RPMI8226 (cell line): ENCODE results near the gene DTX1.

Experiments used
- DNase-seq: peaks from one replicate; pipeline ENCODE4 v3.0.0-alpha.2; 2015

The DTX1 gene

DNA sequence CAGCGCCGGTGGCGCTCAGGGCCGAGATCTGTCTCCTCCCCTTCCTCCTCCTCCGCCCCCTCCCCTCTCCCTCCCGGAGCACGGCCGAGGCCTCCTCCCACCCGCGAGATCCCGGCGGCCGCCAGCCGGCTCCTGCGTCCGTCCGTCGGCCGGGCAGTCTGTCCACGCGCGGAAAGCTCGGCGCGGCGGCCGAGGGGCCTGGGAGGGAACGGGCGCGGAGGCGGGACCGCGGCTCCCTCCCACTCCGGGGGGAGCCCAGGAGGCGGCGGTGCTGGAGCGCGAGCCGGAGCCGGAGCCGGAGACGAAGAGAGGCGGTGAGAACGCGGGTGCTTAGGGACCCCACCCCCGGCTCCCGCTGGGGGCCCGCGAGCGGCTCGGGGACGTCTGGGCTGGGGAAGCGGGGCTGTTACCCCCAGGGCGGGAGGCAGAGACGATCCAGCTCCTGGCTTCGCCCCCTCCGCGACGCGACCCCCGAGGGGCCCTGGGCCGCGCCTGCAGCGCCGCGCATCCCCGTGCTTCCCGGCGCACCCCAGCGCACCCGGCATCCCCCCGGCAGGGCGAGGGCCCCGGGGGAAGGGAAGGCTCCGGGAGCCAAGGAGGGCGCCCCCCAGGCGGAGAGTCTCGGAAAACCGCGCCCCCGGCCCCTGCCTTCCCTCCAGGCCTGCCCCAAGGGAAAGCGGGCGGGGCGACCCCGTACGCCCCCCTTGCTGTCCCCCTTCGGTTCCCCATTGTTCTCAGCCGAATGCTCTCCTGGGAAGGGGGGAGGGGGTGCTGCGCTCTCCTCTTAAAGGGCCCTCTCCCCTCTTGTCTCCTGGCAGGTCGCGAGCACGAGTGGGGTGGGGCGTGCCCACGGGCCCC is at the start of gene DTX1:
DTX1 (plus strand) TSS at position 100 of the 858 bp plus-strand sequence. CDS start 1,463 bp downstream, outside the sequence.
- no peak for DNase-seq

DNA sequence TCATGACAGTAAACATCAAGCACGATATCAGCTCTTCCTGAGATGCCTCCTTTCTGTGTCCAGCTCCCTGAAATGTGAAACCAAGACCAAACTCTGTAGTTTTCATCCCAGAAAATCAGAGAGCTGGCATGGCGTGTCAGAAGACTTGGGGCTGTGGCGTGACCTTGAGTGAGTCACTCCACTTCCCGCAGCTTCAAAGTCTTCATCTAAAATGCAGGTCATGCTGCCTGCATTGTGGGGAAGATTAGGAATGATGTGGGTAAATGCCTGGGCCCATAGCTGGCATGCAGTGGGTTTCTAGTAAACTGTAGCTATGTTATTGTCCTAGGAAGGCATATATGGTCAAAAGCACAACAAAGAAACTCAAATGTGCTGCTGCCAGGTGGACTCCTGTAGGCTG is 49.4 kb upstream of the DTX1 start:
- no peak for DNase-seq

DNA sequence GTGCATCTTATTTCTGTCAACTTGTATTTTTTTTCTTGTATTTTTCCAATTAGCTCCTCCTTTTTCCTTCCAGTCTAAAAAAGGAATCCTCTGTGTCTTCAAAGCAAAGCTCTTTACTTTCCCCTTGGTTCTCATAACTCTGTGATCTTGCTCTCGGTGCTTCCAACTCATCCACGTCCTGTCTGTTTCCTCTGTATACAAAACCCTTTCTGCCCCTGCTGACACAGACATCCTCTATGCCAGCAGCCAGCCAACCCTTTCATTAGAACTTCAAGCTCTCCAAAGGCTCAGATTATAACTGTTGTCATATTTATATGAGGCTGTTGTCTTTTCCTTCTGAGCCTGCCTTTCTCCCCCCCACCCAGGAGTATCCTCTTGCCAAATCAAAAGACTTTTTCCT is 45.8 kb upstream of the DTX1 start:
- DNase-seq: no peak

DNA sequence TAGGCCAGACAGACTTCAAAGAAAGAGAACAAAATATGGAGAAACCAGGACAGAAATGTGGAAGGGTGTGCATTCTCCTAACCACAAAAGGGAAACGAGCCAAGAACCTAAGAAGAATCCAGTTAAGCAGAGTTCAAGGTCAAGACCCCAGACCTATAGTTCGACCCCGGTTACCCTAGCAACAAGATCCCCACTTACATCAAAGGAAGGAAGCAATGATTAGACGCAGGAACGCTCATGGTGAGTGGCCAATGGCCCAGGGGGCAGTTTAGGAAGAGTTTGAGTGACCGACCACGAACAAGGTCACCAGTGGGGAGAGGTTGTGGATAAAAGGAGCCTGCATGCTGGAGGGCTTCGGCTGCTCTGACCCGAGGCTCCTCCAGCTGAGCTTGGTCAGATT is 42.0 kb upstream of the DTX1 start:
- DNase-seq: no peak

DNA sequence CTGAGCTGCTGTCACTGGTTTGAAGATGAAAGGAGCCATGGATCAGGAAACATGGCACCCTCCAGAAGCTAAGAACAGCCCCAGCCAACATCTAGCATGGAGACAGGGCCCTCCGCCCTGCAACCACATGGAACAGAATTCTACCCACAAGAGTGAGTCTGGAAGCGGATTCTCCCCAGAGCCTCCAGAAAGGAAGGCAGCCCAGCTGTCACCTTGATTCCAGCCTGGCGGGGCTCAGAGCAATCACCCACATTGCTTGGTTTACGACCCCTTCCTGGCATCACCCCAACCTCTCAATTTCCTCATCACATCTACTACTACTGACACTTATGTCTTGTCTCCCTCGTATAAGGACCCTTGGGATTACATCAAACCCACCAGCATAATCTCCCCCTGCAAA is 39.7 kb upstream of the DTX1 start:
- DNase-seq: no peak

DNA sequence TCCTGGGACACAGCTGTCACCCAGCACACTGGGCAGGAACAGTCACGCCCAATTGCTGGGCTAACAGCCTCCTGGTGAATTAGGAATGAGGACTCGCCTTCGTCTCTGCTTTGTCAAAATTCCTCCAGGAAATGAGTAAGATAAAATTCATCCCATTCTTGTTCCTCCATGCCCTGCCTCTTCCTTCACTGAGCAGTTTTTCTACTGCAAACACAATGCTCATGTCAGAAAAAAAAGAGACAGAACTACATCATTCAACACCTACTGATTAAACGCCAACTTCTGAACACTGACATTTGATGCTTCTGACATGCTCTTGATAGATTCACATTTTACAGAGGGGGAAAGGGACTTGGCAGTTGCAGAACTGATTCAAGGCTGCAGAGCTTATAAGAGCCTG is 37.5 kb upstream of the DTX1 start:
- no peak for DNase-seq

DNA sequence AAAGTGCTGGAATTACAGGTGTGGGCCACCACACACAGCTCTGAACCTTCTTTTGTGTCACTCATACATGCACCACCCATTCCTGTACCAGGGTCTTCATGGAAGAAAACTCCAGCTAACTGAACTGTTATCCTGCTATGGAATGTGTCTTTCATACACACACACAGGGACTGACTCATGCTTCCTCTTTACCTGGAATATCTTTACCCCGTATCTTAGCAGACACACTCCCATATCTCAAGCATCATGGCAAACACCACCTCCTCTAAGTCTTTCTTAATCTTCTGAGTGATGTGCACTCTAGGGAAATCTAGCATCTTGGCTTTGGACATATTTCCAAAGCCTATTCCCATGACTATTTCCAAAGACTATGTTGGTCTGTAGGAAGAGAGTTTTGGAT is 35.0 kb upstream of the DTX1 start:
- no peak for DNase-seq

DNA sequence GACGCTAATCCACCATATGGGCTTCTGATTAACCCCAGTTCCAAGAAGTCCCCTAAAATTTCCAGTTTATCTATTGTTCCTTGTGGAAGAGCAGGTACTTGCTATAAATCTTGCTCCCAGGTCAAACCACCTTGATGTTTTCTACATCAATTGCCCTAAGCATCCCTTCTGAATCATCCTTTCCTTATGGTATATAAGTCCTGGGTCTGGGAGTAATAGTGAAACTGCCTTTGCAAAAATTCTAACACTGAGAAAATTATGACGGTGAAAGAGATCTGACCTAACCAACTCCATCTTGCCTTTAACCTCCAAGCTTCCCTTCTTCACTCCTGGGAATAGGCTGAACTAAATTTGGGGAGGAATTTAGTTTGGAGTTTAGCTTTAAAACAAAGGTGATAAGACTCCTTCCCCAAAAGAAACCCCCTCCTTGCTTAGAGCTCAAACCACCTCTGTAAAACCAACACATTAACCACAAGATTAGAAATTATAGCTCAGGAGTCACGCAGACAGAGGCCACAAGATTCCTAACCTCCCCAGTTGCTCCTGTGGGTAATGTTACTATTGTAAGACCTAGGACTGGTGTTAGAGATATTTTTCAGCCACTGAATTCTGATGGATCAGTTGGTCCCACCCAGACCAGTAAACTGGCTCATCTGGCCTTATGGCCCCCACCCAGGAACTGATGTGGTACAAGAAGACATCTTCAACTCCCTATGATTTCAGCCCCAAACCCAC is 33.8 kb upstream of the DTX1 start:
- DNase-seq: no peak

DNA sequence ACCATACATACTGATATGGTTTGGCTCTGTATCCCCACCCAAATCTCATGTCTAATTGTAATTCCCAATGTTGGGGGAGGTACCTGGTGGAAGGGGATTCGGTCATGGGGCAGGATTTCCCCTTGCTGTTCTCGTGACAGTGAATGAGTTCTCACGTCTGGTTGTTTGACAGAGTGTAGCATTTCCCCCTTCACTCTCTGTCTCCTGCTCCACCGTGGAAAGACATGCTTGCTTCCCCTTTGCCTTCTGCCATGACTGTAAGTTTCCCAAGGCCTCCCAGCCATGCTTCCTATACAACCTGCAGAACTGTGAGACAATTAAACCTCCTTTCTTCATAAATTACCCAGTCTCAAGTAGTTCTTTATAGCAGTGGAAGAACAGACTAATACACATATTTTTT is 28.8 kb upstream of the DTX1 start:
- no peak for DNase-seq

DNA sequence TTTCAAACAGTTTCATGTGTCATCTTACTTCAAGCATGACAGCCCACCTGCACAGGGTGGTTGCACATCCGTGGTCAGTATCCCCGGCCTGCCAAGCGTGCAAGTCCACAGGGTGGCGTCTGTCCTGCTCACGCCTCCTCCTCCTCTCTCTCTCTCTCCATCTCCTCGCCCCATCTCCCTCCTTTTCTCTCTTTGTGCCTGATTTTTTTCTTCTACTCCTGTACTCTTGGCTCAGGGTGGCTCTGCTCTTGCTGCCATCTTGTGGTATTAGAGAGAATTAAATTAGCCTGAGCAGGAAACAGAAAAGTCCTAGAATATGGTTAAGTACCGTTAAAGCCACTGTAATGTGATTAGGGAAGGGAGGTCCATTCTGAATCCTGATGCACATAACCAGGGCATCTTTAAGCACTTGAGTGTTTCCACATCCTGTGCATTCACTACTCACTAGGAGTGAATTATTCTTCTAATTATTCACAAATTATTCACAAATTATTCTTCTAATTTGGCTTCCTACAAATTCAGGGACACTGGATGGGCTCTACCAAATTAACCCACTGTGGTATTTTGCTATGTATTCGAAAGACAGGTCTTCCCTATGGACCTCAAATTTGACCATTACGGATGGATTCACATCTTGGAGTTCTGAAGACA is 25.5 kb upstream of the DTX1 start:
- peak; percentile 54 for DNase-seq

DNA sequence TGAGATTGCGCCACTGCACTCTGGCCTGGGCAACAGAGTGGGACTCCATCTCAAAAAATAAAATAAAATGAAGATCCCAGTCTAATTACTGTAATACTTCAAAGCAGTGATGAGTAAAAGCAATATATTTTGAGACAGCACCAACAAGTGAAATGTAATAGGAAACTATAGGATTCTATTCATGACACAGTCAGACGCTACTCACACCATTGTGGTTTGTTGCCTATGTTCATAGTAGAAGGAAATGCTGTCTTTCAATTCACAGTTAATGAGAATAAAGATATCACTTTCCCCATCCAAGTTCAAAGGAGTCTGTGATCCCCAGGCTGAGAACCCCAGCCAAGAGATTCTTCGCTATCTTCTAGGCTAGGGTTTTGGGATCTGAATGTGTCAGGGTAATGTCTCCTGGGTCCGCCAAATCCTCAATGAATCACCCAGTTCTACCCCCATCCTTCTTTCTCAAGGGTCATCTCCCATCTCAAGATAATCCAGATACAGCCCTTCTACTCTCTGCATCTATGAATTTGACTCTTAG is 16.6 kb upstream of the DTX1 start:
- no peak for DNase-seq

DNA sequence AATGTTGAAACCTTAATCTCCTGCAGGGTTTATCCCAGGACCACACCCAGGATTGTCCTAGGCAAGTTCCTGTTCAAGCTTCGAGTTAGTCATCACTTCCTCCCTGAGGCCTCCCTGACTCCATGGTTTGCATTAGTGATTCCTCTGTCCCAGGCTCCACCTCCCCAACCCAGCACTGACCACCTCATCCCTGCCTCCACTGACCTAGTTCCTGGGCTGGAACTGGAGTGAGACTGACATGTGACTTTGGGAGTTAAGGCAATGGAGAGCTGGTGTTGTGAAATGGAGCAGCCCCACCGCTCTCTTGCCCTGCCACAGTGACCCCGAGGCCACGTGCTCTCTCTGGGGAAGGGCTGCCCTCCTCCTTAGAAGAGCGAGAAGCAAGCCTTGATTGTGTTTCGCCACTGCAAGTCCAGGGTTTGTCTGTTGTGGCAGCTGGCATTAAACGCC is 15.8 kb upstream of the DTX1 start:
- DNase-seq: no peak

DNA sequence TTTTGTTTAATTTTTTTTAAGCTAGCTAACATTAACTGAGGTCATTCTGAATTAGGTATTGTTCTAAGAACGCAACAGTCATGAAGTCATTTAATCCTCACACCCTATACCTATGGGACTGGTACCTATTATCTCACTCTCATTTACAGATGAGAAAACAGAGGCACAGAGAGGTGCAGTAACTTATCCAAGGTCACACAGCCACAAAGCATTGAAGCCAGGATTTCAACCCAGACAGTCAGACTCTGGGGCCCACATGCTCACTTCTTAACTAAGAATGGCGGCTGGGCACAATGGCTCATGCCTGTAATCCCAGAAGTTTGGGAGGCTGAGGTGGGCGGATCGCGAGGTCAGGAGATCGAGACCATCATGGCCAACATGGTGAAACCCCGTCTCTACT is 15.0 kb upstream of the DTX1 start:
- DNase-seq: no peak

DNA sequence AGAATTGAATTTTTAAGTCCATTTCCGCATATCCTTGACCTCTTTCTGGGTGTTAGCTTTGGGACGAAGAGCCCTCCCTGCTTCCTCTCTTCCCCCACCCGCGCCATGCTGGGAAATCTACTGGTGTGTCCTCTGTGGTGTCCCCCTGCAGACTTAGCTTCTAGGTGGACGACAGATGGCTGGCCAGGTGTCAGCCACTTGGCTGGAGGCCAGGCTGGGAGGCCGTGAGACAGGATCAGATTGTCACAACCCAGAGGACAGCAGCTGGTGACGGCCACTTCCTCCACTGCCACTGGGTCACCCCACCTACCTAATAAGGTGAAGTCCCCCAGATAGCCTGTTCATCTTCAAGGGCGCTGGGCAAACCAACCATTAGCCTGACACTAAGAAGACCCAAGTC is 13.3 kb upstream of the DTX1 start:
- DNase-seq: no peak

DNA sequence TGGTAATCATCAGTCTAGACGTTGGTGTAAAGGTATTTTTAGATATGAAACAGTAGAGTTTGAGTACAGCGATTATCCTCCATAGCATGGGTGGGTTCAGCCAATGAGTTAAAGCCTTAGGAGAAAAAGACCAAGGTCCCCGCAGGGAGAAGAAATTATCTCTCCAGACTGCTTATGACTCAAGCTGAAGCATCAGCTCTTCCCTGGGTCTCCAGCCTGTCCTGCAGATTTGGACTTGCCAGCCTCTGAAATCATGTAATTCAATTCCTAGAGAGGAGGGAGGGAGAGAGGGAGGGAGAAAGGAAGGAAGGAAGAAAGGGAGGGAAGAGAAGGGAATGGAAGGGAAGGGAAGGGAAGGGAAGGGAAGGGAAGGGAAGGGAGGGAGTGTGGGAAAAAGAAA is 12.0 kb upstream of the DTX1 start:
- DNase-seq: no peak

DNA sequence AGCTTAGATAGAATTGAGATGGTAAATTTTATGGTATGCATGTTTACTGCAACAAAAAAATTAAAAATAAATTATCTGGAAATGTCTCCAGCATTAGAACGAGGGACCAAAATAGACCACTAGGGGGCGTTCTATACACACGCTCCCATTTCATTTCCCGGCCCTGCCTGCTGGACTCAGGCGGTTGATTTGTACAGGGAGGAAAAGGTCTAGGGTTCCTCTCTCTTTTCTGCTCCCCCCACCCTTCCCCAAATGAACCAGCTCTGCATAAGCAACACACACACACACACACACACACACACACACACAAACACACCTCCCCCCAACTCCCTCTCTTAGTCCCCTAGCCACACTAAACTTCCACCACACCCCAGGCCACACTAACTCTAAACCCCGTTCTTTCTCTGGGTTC is 7.8 kb upstream of the DTX1 start:
- peak; percentile 80 for DNase-seq

DNA sequence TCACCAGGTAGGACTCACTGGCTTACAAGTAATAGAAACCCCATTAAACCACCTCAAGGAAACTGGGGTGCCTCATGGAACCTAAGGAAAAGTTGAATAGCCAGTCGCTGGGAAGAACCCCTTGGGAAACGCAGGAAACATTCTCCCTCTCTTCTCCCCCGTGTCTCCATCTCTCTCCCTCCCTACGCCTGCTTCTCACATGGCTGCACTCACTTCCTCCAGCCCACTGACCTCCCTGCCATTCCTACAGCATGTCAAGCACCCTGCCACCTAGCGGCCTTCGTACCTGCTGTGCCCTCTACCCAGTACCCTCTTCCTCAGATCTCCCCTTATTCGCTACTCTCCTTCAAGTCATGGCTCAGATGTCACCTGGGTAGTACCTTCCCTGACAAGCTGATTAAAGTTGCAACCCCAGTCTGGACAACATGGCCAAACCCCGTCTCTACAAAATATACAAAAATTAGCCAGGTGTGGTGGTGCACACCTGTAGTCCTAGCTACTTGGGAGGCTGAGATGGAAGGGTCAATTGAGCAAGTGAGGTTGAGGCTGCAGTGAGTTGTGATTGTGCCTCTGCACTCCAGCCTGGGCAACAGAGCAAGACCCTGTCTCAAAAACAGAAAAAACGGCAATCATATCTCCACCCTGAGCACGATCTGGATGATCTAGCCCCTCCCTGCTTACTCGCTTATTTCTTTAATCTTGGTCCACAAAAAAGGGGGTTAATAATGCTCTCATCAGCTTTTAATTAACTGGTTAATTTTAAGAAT is 6.4 kb upstream of the DTX1 start:
- peak; percentile 70 for DNase-seq

DNA sequence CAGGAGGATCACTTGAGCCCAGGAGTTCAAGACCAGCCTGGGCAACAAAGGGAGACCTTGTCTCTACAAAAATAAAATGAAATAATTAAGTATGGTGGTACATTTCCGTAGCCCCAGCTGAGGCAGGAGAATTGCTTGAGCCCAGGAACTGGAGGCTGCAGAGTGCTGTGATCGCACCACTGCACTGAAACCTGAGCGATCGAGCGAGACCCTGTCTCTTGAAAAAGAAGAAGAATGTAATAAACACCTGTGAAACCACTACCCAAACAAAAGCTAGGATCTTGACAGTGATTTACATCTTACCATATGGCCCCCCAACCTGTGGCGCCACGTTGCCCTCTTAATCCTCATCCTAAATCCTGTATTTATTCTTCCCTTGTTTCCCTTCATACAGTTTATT is 5.7 kb upstream of the DTX1 start:
- DNase-seq: no peak

DNA sequence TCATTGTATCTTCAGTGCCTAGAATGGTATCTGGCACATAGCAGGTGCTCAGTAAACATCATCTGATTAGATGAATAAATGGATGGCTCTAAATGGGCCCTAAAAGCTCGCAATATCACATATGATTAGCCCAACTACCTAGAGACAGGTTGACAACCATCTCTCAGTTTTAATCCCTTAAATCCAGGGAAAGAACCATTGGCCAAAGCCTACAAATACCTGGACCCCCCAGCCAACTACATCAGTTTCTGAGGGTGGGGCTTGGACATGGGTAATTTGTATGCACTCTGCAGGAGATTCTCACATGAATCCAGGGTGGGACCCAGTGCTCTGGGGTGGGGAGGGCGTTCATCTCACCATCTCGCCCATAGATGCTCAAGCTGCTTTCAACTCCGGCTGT is 4.8 kb upstream of the DTX1 start:
- no peak for DNase-seq

DNA sequence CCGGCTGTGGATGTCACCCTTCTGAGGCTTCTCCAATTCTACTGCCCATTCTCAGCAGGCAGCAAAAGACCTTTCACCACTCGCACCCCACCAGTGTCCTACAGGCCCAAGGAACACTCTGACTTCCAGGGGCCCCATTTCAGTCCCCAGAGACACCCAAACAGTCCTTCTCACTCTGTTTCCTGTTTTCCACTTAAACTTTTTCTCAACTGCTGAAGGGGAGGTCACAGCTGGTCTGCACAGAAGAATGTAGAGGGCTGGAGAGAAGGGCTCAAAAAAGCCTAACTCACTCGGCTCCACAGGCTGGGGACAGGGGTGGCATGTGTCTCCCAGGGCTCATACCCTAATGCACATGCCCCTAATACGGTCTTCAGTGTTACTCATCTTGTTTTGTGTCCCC is 4.2 kb upstream of the DTX1 start:
- no peak for DNase-seq

DNA sequence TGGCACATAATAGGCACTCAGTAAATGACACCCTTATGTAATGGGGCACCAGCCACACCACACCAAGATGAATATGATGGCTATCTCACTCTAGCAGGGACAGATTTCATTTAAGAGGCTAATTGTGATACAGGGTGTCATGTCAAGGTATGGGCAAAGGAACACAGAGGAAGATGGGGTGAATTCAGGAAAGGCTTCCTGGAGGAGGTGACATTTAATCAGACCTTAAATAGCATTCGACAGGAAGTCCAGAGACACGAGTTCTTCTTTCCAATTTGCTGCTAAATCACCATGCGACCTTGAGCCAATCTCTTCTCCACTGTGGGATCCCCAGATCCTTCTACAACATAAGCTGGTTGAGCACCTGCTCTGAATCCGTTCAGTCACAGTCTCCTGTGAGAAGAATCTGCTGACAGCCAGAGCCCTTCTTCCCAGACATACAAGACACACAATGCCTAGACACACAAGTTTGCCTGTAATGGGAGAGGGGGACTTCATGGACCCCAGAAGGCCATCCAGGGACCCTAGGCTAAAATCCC is 1.5 kb upstream of the DTX1 start:
- no peak for DNase-seq

DNA sequence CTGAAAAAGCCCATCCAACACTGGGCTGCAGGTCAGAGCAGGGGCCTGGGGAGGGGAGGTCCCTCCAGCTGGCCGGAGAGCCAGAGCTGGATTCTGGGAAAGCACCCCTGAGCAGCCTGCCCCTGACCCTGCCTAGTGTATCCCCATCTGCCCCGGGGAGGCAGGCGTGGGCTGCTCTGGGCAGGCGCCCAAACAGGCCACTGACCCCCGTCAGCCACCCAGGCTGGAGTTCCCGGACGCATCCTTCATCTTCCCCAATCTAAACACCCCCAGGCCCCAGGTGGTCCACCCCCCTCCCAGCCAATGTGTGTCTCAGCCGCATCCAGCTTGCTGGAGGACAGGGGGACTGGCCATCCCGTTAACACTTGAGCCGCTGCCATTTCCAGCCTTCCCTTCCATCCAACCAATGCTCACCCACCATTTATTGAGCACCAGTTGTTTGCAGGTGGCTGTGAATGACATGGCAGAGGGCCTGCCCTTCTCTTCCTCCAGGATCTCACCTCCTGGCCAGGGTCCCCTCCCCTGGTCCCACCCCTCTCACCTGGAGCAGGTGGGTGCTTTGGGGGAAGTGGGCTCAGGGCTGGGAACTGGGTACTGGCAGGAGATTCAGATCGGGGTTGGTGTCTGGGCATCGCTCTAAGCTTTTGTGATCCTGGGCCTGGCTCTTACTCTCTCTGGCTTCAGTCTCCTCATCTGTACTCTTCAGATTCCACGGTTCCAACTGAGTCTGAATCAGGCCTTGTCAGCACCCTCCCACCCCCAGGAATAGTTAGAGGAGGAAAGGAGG is 743 bp upstream of the DTX1 start:
- DNase-seq: no peak
